ENCODE measurements around the gene METTL15.
"Not testable (repeated sequence)": the region's sequence is repeated elsewhere in the genome, so short reads cannot be mapped to it uniquely, and the experiment has no call there.

Gene METTL15

DNA sequence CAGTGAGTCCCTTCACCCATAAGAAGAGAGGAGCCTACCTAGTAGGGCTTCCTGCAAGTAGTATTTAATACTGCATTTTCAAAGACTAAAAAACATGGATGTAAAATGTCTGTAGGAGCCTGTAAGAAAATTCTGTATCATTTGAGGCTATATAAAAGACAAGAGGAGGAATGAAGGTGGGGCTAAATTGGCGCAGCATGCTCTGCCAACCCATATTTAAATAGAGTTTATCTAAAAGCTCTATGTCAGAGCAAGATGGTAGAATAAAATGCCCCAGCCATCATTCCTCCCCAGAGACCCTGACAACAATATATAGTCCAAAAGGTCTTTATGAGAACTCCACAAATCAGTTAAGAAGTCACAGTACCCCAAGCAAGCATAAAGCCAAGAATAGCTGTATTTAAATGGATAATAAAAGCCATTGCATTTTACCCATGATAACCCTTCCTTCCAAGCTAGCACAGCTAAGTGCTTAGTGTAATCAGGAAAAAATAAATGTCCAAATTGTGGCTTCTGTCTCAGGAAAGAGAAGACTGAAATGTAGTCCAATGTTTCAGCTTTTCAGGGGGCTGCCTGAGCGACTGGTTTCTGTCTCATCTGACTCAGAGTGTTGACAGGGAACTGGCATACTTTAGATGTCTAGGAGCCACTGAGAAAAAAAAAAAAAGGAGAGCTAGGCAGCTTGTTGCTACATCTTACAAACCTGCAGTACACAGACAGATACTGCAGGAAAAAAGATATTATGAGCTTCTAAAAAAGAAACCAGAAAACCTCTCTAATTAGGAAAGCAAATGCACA is 258.6 kb downstream of the METTL15 start:
- H3K4me3 ChIP-seq (replicated peaks; ENCODE audit: low read depth, low read length): no peak overlapping the region
- peak; percentile 92 for DNase-seq (ENCODE audit: low read depth)
- TF ChIP-seq, protein P1, sequence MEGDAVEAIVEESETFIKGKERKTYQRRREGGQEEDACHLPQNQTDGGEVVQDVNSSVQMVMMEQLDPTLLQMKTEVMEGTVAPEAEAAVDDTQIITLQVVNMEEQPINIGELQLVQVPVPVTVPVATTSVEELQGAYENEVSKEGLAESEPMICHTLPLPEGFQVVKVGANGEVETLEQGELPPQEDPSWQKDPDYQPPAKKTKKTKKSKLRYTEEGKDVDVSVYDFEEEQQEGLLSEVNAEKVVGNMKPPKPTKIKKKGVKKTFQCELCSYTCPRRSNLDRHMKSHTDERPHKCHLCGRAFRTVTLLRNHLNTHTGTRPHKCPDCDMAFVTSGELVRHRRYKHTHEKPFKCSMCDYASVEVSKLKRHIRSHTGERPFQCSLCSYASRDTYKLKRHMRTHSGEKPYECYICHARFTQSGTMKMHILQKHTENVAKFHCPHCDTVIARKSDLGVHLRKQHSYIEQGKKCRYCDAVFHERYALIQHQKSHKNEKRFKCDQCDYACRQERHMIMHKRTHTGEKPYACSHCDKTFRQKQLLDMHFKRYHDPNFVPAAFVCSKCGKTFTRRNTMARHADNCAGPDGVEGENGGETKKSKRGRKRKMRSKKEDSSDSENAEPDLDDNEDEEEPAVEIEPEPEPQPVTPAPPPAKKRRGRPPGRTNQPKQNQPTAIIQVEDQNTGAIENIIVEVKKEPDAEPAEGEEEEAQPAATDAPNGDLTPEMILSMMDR (IDR thresholded peaks at IDR 0.05; ENCODE audit: low read length, missing control alignments): no peak

DNA sequence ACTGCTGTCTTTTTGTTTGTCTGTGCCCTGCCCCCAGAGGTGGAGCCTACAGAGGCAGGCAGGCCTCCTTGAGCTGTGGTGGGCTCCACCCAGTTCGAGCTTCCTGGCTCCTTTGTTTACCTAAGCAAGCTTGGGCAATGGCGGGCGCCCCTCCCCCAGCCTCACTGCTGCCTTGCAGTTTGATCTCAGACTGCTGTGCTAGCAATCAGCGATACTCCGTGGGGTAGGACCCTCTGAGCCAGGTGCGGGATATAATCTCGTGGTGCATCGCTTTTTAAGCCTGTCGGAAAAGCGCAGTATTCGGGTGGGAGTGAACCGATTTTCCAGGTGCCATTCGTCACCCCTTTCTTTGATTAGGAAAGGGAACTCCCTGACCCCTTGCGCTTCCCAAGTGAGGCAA is 269.9 kb downstream of the METTL15 start:
- not testable (repeated sequence) for DNase-seq (ENCODE audit: low read depth); H3K4me3 ChIP-seq (replicated peaks; ENCODE audit: low read depth, low read length)

All from fibroblast of pulmonary artery (primary cell).